ENCODE data around the gene ZFY.
"Not testable (repeated sequence)": the region's sequence is repeated elsewhere in the genome, so short reads cannot be mapped to it uniquely, and the experiment has no call there.

Gene ZFY

DNA sequence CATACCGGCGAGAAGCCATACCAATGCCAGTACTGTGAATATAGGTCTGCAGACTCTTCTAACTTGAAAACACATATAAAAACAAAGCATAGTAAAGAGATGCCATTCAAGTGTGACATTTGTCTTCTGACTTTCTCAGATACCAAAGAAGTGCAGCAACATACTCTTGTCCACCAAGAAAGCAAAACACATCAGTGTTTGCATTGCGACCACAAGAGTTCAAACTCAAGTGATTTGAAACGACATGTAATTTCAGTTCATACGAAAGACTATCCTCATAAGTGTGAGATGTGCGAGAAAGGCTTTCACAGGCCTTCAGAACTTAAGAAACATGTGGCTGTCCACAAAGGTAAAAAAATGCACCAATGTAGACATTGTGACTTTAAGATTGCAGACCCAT is 44.1 kb downstream of the ZFY start:
- no peak for DNase-seq

DNA sequence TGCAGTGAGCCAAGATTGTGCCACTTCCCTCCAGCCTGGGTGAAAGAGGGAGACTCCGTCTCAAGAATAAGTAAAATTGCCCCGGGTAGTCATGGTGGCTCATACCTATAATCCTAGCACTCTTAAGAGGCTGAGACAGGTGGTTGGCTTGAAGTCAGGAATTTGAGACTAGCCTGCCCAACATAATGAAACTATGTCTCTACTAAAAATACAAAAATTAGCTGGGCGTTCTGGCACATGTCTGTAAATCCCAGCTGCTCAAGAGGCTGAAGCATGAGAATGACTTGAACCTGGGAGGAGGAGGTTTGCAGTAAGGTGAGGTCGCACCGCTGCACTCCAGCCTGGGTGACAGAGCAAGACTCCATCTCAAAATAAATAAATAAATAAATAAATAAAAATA is 49.3 kb downstream of the ZFY start:
- no peak for DNase-seq

DNA sequence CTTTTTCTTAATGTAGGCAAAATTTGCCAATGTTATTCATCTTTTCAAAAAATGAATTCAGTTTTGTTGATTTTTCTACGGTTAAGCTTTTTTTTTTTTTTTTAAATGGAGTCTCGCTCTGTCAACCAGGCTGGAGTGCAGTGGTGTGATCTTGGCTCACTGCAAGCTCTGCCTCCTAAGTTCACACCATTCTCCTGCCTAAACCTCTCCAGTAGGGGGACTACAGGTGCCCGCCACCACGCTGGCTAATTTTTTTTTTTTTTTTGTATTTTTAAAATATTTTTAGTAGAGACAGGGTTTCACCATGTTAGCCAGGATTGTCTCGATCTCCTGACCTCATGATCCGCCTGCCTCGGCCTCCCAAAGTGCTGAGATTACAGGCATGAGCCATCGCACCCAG is 52.0 kb downstream of the ZFY start:
- DNase-seq = not testable (repeated sequence)

DNA sequence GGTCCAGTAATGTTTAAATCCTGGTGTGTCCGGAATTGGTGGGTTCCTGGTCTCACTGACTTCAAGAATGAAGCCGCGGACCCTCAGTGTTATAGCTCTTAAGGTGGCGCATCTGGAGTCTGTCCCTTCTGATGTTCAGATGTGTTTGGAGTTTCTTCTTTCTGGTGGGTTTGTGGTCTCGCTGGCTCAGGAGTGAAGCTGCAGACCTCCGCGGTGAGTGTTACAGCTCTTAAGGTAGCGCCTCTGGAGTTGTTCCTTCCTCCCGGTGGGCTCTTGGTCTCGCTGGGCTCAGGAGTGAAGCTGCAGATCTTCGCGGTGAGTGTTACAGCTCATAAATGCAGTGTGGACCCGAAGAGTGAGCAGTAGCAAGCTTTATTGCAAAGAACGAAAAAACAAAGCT is 62.2 kb downstream of the ZFY start:
- DNase-seq = not testable (repeated sequence)

DNA sequence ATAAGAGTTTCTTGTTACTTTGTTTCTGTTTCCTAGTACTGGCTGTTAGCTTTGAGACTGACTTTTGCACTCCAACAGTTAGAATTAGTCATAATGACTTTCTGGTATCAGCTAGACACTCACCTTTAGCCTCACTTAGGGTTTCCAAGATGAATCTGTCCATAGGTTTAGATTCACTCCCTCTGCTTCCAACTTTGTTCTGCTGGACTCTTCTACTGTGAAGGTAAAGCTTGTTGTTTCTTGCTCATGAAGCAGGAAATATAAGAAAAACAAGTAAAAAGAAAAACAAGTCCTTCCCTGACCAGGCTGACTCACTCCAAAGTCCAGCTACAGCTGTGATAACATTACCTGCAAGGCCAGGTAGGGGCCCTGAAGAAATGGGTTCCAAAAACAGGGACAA is 67.0 kb downstream of the ZFY start:
- no peak for DNase-seq

DNA sequence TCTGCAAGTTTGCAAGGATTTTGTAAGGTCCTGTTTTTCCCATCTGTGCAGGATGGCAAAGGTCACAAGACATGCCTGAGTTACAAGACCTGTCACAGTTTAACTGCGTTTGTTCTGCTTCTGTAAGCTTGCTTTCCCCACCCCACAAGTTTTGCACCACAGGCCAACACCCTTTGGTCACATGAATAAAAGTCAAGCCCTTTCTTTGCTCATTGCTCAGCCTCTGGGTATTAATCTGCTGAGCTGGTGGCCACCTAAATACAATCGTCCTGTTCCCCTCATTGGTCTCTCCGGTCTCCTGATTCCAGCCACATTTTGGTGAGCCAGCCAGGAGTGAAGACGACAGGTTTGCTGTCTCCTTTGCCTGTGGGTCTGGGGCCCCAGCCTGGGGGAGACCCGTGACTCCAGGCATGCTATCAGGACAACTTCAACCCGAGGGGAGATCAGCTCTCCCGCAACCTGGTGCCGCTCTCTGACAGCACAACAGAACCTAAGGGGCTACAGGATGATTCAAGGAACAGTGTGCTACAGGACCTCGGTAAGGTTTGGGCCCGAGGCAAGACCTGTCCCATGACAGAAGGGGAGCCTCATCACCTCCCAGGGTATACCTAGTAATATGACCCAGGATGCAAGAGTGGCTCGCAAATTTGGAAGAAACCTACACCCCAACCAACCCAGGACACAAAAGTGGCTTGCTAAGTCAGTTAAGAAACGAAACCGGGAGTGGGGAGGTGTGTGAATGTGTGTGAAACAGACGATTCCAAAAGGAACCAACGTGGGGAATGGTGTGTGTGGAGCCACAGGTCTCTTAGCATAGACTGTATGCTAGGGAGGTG is 67.7 kb downstream of the ZFY start:
- DNase-seq = no peak

DNA sequence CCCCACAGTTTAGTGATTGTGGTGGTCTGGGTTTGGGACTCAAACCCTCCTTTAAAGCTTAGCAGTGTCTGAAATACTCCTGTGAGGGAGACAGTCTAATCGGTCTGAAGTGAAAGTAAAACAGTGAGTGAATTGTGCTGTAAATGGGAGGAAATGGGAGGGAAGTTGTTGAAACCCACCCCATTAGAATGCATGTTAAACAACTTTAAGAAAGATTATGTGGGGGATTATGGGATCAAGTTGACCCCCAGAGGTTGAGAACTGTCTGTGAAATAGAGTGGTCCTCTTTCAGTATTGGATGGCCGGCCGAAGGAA is 68.3 kb downstream of the ZFY start:
- DNase-seq = no peak

DNA sequence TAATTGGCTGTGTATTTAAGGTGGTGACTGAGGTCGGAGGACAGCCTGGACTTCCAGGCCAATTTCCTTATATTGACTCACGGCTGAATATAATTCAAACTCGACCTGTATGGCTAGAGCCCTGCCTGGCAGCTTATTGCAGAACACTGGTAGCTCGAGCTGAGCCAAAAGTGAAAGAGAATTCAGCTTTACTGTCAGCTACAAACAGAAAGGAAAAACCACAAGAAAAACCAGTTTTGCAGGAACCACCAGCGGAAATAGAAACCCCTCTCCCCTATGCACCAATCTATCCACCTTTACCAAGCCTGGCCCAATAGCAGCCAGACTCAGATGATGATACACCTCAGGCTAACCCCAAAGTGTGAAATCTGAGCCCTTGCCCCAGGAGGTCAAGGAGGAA is 68.7 kb downstream of the ZFY start:
- DNase-seq = no peak

DNA sequence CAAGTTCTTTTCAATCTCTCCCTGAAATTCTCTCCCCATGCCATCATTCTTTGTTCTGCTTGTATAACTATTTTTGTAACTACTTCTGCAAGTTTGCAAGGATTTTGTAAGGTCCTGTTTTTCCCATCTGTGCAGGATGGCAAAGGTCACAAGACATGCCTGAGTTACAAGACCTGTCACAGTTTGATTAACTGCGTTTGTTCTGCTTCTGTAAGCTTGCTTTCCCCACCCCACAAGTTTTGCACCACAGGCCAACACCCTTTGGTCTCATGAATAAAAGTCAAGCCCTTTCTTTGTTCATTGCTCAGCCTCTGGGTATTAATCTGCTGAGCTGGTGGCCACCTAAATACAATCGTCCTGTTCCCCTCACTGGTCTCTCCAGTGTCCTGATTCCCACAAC is 70.8 kb downstream of the ZFY start:
- DNase-seq = not testable (repeated sequence)

DNA sequence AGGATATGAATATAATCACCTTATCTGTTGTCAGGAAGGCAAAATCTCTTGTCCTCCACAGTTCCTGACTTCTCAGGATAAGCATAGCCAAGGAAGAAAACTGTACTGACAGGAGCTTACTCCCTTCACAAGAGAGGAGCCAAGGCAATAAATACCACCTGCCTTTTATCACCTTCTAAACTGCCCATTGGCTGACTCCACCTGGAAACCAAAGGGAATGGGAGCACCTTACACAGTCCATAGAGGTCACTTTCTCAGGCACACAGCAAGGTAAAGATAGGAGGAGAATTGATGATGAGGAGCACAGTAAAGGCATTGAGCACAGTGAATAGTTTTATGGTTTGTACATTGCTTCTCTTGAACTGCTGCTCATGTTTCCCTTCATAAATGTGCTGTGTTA is 72.8 kb downstream of the ZFY start:
- DNase-seq = no peak

DNA sequence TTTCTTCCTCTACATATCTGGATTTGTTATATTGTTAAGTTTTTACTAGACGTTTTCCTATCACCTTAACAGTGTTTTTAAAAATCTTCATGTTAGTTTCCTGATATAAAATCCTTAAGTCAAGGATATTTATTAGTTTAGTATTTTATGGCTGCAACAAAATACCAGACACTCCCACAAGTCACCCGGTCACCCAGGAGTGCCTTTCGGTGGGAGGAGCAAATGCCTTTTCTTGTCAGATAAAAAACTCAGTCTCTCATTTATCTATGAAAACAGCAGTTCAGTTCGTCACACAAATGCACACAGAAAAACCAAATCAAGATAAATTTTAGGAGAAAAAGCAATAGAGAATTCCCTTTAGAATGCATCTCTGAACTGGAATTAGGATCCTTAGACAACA is 77.0 kb downstream of the ZFY start:
- DNase-seq = no peak

DNA sequence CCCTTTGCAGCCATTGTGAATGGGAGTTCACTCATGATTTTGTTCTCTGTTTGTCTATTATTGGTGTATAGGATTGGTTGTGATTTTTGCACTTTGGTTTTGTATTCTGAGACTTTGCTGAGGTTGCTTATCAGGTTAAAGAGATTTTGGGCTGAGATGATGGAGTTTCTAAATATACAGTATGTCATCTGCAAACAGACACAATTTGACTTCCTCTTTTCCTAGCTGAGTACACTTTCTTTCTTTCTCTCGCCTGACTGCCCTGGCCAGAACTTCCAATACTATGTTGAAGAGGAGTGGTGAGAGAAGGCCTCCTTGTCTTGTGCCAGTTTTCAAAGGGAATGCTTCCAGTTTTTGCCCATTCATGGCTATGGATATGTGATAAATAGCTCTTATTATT is 81.4 kb downstream of the ZFY start:
- no peak for DNase-seq

DNA sequence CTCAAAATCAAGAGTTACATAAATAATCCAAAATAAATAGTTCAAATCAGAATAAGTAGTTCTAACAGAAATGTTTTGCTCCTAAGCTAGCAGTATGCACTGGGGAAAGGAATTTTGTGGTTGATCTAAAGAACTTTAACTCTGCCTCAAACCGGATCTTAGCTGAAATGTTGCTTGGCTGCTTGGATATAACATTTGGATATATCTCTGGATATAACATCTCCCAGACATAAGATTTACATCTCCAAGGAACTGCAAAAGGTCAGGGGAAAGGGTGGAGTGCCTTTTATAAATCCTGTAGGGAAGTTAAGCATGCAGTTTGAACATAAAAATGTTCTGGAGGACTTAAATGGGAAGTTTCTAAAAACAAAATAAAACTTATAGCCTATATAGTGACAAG is 83.4 kb downstream of the ZFY start:
- DNase-seq = no peak

DNA sequence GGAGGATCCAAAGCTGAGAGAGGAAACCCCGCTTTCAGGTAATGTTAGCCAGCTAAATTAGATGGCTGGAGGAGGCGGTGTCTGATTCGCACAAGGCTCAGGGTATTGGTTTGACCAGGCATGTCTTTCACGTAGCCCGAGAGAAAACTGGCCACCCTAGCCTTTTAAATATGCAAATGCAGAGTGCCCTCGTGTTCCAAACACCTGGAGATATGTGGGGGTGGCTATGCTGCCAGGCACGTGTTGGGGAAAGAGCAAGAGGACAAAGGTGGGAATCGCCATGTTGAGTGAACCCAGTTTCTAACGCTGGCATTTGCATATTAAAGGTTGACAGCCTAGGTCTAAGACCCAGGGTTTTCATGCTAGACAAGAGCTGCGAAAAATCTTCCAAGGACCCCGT is 84.4 kb downstream of the ZFY start:
- DNase-seq = no peak

DNA sequence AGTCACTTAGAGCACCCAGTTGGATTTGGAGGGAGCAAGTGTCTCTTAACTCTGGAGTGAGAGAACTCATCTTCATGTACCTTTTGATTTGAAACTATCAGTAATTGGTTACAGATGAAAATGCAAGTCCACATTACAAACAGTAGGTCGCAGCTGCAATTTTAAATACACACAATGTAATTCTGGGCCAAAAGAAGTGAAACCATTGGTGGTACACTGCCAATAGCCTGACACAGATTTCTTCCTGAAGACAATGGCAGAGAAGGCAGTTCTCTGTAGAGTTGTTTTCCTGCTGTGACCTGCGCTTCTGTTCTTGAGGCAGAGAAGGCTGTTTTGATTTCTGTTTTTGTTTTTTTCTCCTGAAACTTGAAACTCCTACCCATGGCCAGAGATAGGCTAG is 86.0 kb downstream of the ZFY start:
- no peak for DNase-seq

DNA sequence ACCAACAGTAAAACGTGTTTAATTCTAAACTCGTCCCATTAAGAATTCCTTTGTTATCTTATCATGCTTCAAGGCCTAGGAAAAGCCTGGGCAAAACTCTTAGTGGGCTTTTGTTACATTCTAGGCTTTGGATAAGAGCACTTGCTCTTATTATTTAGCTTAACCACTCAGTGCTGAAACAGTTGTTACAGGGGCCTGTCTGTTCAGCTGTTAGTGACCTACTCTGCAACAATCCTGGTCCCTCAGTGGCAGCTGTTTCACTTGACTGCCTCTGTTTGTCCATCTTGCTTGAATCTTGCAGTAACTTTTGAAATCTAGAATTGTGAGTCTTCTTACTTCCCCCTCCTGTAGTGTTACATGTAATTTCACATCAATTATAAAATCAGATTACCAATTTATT is 88.4 kb downstream of the ZFY start:
- DNase-seq = no peak

DNA sequence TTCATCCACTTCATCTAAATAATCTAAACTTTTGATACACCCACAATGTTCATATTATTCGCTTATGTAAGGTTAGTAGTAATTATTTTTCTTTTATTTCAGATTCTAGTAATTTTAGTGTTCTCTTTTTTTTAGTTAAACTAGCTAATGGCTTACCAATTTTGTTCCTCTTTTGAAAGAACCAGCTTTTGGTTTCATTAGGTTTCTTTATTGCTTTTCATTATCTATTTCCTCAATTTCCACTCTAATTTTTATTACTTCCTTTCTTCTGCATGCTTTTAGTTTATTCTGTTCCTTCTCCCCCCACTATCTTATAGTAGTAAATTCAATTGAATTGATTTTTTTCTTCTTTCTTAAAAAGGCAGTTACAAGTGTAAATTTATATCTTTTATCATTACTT is 90.2 kb downstream of the ZFY start:
- no peak for DNase-seq
